Measurements from ENCODE around the gene GIT2. TPM values are rescaled to one million over a fixed set of nuclear protein-coding genes. Genes with fewer than 3 reads are reported as not detected.

GIT2 gene
- total and polyA plus RNA-seq, 10 of the 15 experiments (the other 5 are each of a cell fraction or from before 2014, with no cell fraction given): 9.1 to 49.9 (median 43.9) TPM

DNA sequence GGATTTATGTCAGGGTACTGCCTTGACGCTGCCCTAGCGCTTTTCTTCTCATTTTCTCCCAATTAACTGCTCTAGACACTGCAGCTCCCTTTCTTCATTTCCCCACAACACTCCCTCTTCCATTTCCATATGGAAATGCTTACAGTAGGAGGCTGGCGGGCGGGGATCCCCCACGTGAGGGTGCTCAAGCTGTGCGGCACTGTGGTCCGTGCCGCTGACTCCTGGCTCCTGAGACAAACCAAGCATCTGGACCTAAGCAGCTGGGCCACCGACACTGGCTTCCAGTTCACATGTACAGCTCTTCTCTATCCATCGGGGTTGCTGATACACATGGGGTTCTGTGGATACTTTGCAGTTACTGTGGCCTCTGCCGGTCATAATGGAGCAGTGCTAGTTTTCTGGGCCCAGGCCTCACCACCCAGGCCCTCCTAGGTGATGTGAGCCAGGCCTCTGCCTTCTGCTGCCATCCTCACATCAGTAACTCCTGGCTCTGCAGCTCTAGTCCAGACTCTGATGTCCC lies 75.8 kb downstream of the GIT2 start (continued):
- TF ChIP-seq CREM (IDR thresholded peaks at IDR 0.05; ENCODE audit: low read depth) (no peak), NR2C1 (IDR thresholded peaks at IDR 0.05) (no peak), SREBF2 (IDR thresholded peaks at IDR 0.05; ENCODE audit: low read length) (no peak), LARP7 (IDR thresholded peaks at IDR 0.05) (no peak)
- TF ChIP-seq, protein P1, sequence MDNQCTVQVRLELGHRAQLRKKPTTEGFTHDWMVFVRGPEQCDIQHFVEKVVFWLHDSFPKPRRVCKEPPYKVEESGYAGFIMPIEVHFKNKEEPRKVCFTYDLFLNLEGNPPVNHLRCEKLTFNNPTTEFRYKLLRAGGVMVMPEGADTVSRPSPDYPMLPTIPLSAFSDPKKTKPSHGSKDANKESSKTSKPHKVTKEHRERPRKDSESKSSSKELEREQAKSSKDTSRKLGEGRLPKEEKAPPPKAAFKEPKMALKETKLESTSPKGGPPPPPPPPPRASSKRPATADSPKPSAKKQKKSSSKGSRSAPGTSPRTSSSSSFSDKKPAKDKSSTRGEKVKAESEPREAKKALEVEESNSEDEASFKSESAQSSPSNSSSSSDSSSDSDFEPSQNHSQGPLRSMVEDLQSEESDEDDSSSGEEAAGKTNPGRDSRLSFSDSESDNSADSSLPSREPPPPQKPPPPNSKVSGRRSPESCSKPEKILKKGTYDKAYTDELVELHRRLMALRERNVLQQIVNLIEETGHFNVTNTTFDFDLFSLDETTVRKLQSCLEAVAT (IDR thresholded peaks at IDR 0.05): no peak

DNA sequence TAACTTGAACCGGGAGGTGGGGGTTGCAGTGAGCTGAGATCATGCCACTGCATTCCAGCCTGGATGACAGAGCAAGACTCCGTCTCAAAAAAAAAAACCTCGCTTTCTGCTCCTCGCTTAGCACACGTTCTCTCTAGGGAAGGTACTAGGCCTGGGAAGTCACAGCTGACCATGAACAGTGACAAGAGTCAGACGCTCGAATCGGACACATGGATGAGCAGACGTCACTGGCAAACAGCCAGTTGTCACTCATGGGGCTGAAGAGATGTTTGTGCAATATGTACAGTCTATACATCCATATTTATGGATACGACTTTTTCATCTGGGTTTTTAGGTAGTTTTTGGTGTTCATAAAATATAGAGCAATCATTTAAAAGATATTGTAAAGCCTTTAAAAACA lies 76.7 kb downstream of the GIT2 start:
- H3K79me2 ChIP-seq (ENCODE audit: control insufficient read depth, insufficient read depth, low read length): no peaks in the 10 kb centered on the region
- no peak for TF ChIP-seq POLR2AphosphoS2 (IDR thresholded peaks at IDR 0.05; ENCODE audit: low read depth, low read length)
- no peak for TF ChIP-seq ASH2L (IDR thresholded peaks at IDR 0.05; ENCODE audit: borderline replicate concordance, low read depth)
- no peak for TF ChIP-seq NFXL1 (IDR thresholded peaks at IDR 0.05; ENCODE audit: borderline replicate concordance)
- TF ChIP-seq SREBF1 (IDR thresholded peaks at IDR 0.05; ENCODE audit: low read length): no peak
- TF ChIP-seq CREM (IDR thresholded peaks at IDR 0.05; ENCODE audit: low read depth): no peak
- TF ChIP-seq, protein P2, sequence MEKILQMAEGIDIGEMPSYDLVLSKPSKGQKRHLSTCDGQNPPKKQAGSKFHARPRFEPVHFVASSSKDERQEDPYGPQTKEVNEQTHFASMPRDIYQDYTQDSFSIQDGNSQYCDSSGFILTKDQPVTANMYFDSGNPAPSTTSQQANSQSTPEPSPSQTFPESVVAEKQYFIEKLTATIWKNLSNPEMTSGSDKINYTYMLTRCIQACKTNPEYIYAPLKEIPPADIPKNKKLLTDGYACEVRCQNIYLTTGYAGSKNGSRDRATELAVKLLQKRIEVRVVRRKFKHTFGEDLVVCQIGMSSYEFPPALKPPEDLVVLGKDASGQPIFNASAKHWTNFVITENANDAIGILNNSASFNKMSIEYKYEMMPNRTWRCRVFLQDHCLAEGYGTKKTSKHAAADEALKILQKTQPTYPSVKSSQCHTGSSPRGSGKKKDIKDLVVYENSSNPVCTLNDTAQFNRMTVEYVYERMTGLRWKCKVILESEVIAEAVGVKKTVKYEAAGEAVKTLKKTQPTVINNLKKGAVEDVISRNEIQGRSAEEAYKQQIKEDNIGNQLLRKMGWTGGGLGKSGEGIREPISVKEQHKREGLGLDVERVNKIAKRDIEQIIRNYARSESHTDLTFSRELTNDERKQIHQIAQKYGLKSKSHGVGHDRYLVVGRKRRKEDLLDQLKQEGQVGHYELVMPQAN (conservative IDR thresholded peaks at IDR 0.05): no peak
- TF ChIP-seq SMC3 (IDR thresholded peaks at IDR 0.05; ENCODE audit: borderline replicate concordance, low read length): no peak
- TF ChIP-seq TBL1XR1 (IDR thresholded peaks at IDR 0.05; ENCODE audit: low read depth, low read length): no peak
- TF ChIP-seq RUNX3 (IDR thresholded peaks at IDR 0.05; ENCODE audit: low read length): no peak
- no peak for TF ChIP-seq MTA3 (IDR thresholded peaks at IDR 0.05; ENCODE audit: borderline replicate concordance, low read length)
- TF ChIP-seq, protein P3, sequence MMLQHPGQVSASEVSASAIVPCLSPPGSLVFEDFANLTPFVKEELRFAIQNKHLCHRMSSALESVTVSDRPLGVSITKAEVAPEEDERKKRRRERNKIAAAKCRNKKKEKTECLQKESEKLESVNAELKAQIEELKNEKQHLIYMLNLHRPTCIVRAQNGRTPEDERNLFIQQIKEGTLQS (IDR thresholded peaks at IDR 0.05; ENCODE audit: borderline replicate concordance, extremely low read depth, low read depth, low read length): no peak
- in situ Hi-C loops (cut with MboI) (no loop called here), intact Hi-C loops (cut with micrococcal nuclease; ENCODE audit: unreplicated experiment) (no loop called here)
- no TSS peak for BruUV-seq (replicated peaks)
- no peak overlapping the region for H3K27ac ChIP-seq (ENCODE audit: control insufficient read depth, insufficient read depth)
- POLR2A ChIA-PET: interaction anchor here (0.6 kb wide), 2 partner anchors 16 kb away, joined by 3 to 5 read pairs; no protein-coding TSS in a partner anchor
- no peak overlapping the region for H3K9ac ChIP-seq (ENCODE audit: control insufficient read depth, insufficient read depth, low read length)
- no peak overlapping the region for H3K4me3 ChIP-seq
- no peak for DNase-seq (ENCODE audit: low read depth, low spot score)
- 96% methylated on average over 10 of the region's 10 CpGs for WGBS (ENCODE audit: insufficient coverage, insufficient replicate concordance, low lambda C conversion rate, missing lambda C conversion rate)
- H3K36me3 ChIP-seq (ENCODE audit: control insufficient read depth in 2 of 2, insufficient read depth in 2 of 2, low read length in 1 of 2): peaks cover 8 to 15% of the 10 kb centered on the region in 2 experiments
- no peak for FAIRE-seq
- SMC1A ChIA-PET (ENCODE audit: uncharacterized antibody, unreplicated experiment): interaction anchor here (0.9 kb wide), 1 partner anchor 47 kb away, joined by 3 read pairs; no protein-coding TSS in a partner anchor
- H3K27me3 ChIP-seq (replicated peaks in 1 of 2; ENCODE audit: control insufficient read depth in 2 of 2, insufficient read depth in 2 of 2, low read length in 1 of 2): no peaks in the 10 kb centered on the region
- CTCF ChIA-PET: interaction anchor here (0.8 kb wide), 1 partner anchor 67 kb away, joined by 4 read pairs; no protein-coding TSS in a partner anchor
- H3K4me1 ChIP-seq (ENCODE audit: control insufficient read depth, insufficient read depth, low read length): no peaks in the 10 kb centered on the region
- RAD21 ChIA-PET (ENCODE audit: unreplicated experiment): no interaction called here
- H3K9me3 ChIP-seq (replicated peaks; ENCODE audit: control insufficient read depth, insufficient read depth, low read length): no peaks in the 10 kb centered on the region
- H4K20me1 ChIP-seq (ENCODE audit: control insufficient read depth, insufficient read depth): no peaks in the 10 kb centered on the region
- no peak overlapping the region for H2AFZ ChIP-seq (ENCODE audit: control insufficient read depth, low read depth, low read length)
- no peak overlapping the region for H3K4me2 ChIP-seq (ENCODE audit: control insufficient read depth, insufficient read depth)
- no peak for ATAC-seq
